Dendritic cell treated with granulocyte-macrophage colony-stimulating factor and Interleukin-4, amounts not matched to agents 40 ng/mL and 50 ng/mL, for 4 days (primary cell): ENCODE data around the gene PPP2R5B.
"Not testable (repeated sequence)": the region's sequence is repeated elsewhere in the genome, so short reads cannot be mapped to it uniquely, and the experiment has no call there.

Experiments used
- H3K27ac Mint-ChIP-seq: one replicate; pipeline ENCODE4 v1.8.0; 2022; ENCODE audit warnings: mild to moderate bottlenecking, mixed read lengths
- H3K27me3 Mint-ChIP-seq: one replicate; pipeline ENCODE4 v1.8.0; 2022; ENCODE audit warnings: mild to moderate bottlenecking, mixed read lengths
- H3K36me3 Mint-ChIP-seq: one replicate; pipeline ENCODE4 v1.8.0; 2022; ENCODE audit warnings: low read depth, mixed read lengths
- H3K4me1 Mint-ChIP-seq: one replicate; pipeline ENCODE4 v1.8.0; 2022; ENCODE audit warnings: low read depth, mixed read lengths
- H3K4me3 Mint-ChIP-seq: one replicate; pipeline ENCODE4 v1.8.0; 2022; ENCODE audit warnings: mild to moderate bottlenecking, moderate library complexity, mixed read lengths
- H3K9me3 Mint-ChIP-seq: one replicate; pipeline ENCODE4 v1.8.0; 2022; ENCODE audit warnings: mixed read lengths
- intact Hi-C: fragments of 100-400 bp; cut with micrococcal nuclease; formaldehyde crosslinking; loops from one replicate; pipeline ENCODE4 v1.15.0; 2022

The PPP2R5B gene

GRCh38 chr11:64971421-64972233 lies 47.1 kb downstream of the PPP2R5B start, which contains the start of gene MAJIN:
Gene MAJIN (minus strand): TSS chr11:64972108. CDS start chr11:64959405, 12,703 bp downstream.
- Mint-ChIP-seq H3K9me3 (no peaks in the 10 kb centered on the region), H3K27me3 (peaks cover 49% of the 10 kb centered on the region), H3K4me3 (peak within 1 kb of the TSS; percentile 61), H3K4me1 (no peaks in the 10 kb centered on the region), H3K36me3 (no peaks in the 10 kb centered on the region), H3K27ac (no peak within 1 kb of the TSS)
- intact Hi-C loops, result no loop called here

GRCh38 chr11:64974124-64974523 lies 49.6 kb downstream of the PPP2R5B start:
- intact Hi-C loops, result no loop called here
- no peaks in the 10 kb centered on the region for H3K9me3 Mint-ChIP-seq
- H3K36me3 Mint-ChIP-seq, result no peaks in the 10 kb centered on the region
- peaks cover 59% of the 10 kb centered on the region for H3K27me3 Mint-ChIP-seq
- no peak overlapping the region for H3K27ac Mint-ChIP-seq
- no peaks in the 10 kb centered on the region for H3K4me1 Mint-ChIP-seq
- H3K4me3 Mint-ChIP-seq, result no peak overlapping the region

- Mint-ChIP-seq H3K4me1 (peaks cover 5% of the 10 kb centered on the region), H3K36me3 (no peaks in the 10 kb centered on the region), H3K4me3 (no peak overlapping the region), H3K27me3 (peaks cover 42% of the 10 kb centered on the region), H3K27ac (no peak overlapping the region), H3K9me3 (no peaks in the 10 kb centered on the region)
- intact Hi-C loops, result no loop called here
Observed at GRCh38 chr11:64976651-64977050, 52.2 kb downstream of the PPP2R5B start.

- Mint-ChIP-seq H3K27me3 (peaks cover 16% of the 10 kb centered on the region), H3K4me1 (peaks cover 36% of the 10 kb centered on the region)
- H3K27ac Mint-ChIP-seq, H3K36me3 Mint-ChIP-seq, H3K9me3 Mint-ChIP-seq, H3K4me3 Mint-ChIP-seq, intact Hi-C loops: not testable (repeated sequence)
Observed at GRCh38 chr11:64983339-64983738, 58.9 kb downstream of the PPP2R5B start.
